SJSA1 (cell line): Measurements from ENCODE around the gene SV2A. TPM values are rescaled to one million over a fixed set of nuclear protein-coding genes. Genes with fewer than 3 reads are reported as not detected.

ENCODE experiments used
- DNase-seq, 2 experiments: peaks; one replicate each; pipeline ENCODE4 v3.0.0-alpha.2; 2015 to 2020; ENCODE audit warnings: low spot score in 2 of 2, low read depth in 1 of 2
- H3K27ac ChIP-seq: fragments of 250-450 bp; sonication (Bioruptor Pico); 2 replicates; pipeline ENCODE4 v1.5.1; 2020; ENCODE audit warnings: mild to moderate bottlenecking, moderate library complexity
- H3K27me3 ChIP-seq: fragments of 250-450 bp; sonication (Bioruptor Pico); replicated peaks from 2 replicates; pipeline ENCODE4 v1.5.1; 2020; ENCODE audit warnings: mild to moderate bottlenecking, moderate library complexity
- H3K36me3 ChIP-seq: fragments of 250-450 bp; sonication (Bioruptor Pico); 2 replicates; pipeline ENCODE4 v1.5.1; 2020; ENCODE audit warnings: mild to moderate bottlenecking
- H3K4me1 ChIP-seq: fragments of 250-450 bp; sonication (Bioruptor Pico); replicated peaks from 2 replicates; pipeline ENCODE4 v1.6.1; 2021; ENCODE audit warnings: mild to moderate bottlenecking
- H3K4me3 ChIP-seq: fragments of 250-450 bp; sonication (Bioruptor Pico); 2 replicates; pipeline ENCODE4 v1.5.1; 2020; ENCODE audit warnings: mild to moderate bottlenecking
- H3K9me3 ChIP-seq: fragments of 250-450 bp; sonication (Bioruptor Pico); replicated peaks from 2 replicates; pipeline ENCODE4 v1.5.1; 2020; ENCODE audit warnings: mild to moderate bottlenecking
- total RNA-seq: library from RNA; depleted of rRNA; stranded (reverse); fragments of >200 nt; shearing (Covaris generic); gene quantifications from 2 replicates; pipeline ENCODE4 v1.2.3, GENCODE V29; 2014

SV2A gene
- total RNA-seq, 1 experiment from 2014 or later = 17.8 TPM

GRCh38 chr1:149925345-149925744 lies 7.7 kb upstream of the SV2A start:
- H3K36me3 ChIP-seq = peaks cover 67% of the 10 kb centered on the region
- H3K9me3 ChIP-seq = no peaks in the 10 kb centered on the region
- no peaks in the 10 kb centered on the region for H3K27me3 ChIP-seq
- no peak overlapping the region for H3K27ac ChIP-seq
- H3K4me3 ChIP-seq = no peak overlapping the region
- no peak for DNase-seq
- H3K4me1 ChIP-seq = peaks cover 17% of the 10 kb centered on the region

GRCh38 chr1:149923626-149924025 lies 6.0 kb upstream of the SV2A start:
- Histone ChIP-seq H3K36me3 (peaks cover 56% of the 10 kb centered on the region), H3K9me3 (no peaks in the 10 kb centered on the region), H3K27ac (no peak overlapping the region), H3K27me3 (no peaks in the 10 kb centered on the region), H3K4me3 (no peak overlapping the region), H3K4me1 (peaks cover 16% of the 10 kb centered on the region)
- no peak for DNase-seq

GRCh38 chr1:149916898-149917252 lies 769 bp downstream of the SV2A start:
- peaks cover 8% of the 10 kb centered on the region for H3K4me1 ChIP-seq
- no peak overlapping the region for H3K27ac ChIP-seq
- no peak for DNase-seq
- H3K27me3 ChIP-seq = no peaks in the 10 kb centered on the region
- H3K4me3 ChIP-seq = peak overlapping the region; percentile 54; the same call in 1 of the 2 replicates
- H3K36me3 ChIP-seq = peaks cover 9% of the 10 kb centered on the region
- H3K9me3 ChIP-seq = no peaks in the 10 kb centered on the region

- no peak overlapping the region for H3K4me3 ChIP-seq
- peaks cover 8% of the 10 kb centered on the region for H3K4me1 ChIP-seq
- no peak overlapping the region for H3K27ac ChIP-seq
- peaks cover 3% of the 10 kb centered on the region for H3K36me3 ChIP-seq
- no peaks in the 10 kb centered on the region for H3K9me3 ChIP-seq
- no peaks in the 10 kb centered on the region for H3K27me3 ChIP-seq
- no peak for DNase-seq
Measured at GRCh38 chr1:149916193-149916897, 1.3 kb downstream of the SV2A start.

- no peak overlapping the region for H3K4me3 ChIP-seq
- no peaks in the 10 kb centered on the region for H3K27me3 ChIP-seq
- no peaks in the 10 kb centered on the region for H3K9me3 ChIP-seq
- DNase-seq = no peak
- H3K4me1 ChIP-seq = peaks cover 8% of the 10 kb centered on the region
- peaks cover 3% of the 10 kb centered on the region; the same call in 1 of the 2 replicates for H3K36me3 ChIP-seq
- no peak overlapping the region for H3K27ac ChIP-seq
Measured at GRCh38 chr1:149915429-149916192, 2.0 kb downstream of the SV2A start.

GRCh38 chr1:149914545-149914944 lies 3.1 kb downstream of the SV2A start:
- DNase-seq = no peak
- H3K9me3 ChIP-seq = no peaks in the 10 kb centered on the region
- H3K4me1 ChIP-seq = peaks cover 8% of the 10 kb centered on the region
- no peak overlapping the region for H3K27ac ChIP-seq
- H3K36me3 ChIP-seq = peaks cover 3% of the 10 kb centered on the region; the same call in 1 of the 2 replicates
- H3K4me3 ChIP-seq = no peak overlapping the region
- H3K27me3 ChIP-seq = no peaks in the 10 kb centered on the region

GRCh38 chr1:149906570-149907075 lies 11.0 kb downstream of the SV2A start:
- DNase-seq = no peak
- no peaks in the 10 kb centered on the region for H3K4me1 ChIP-seq
- H3K4me3 ChIP-seq = no peak overlapping the region
- H3K36me3 ChIP-seq = no peaks in the 10 kb centered on the region
- H3K27ac ChIP-seq = no peak overlapping the region
- no peaks in the 10 kb centered on the region for H3K27me3 ChIP-seq
- no peaks in the 10 kb centered on the region for H3K9me3 ChIP-seq

- H3K36me3 ChIP-seq = no peaks in the 10 kb centered on the region
- no peak for DNase-seq
- no peaks in the 10 kb centered on the region for H3K27me3 ChIP-seq
- no peak overlapping the region for H3K4me3 ChIP-seq
- no peaks in the 10 kb centered on the region for H3K9me3 ChIP-seq
- H3K4me1 ChIP-seq = peaks cover 8% of the 10 kb centered on the region
- H3K27ac ChIP-seq = no peak overlapping the region
Measured at GRCh38 chr1:149903836-149904491, 13.7 kb downstream of the SV2A start.

GRCh38 chr1:149899460-149900284 lies 18.0 kb downstream of the SV2A start, which contains the start of gene BOLA1:
Gene BOLA1 (plus strand): TSS chr1:149899568. CDS start chr1:149900060, 492 bp downstream.
- Histone ChIP-seq H3K27ac (peak within 1 kb of the TSS; percentile 5), H3K9me3 (no peaks in the 10 kb centered on the region)

GRCh38 chr1:149896575-149896974 lies 21.1 kb downstream of the SV2A start:
- Histone ChIP-seq H3K4me1 (peaks cover 15% of the 10 kb centered on the region), H3K27ac (no peak overlapping the region), H3K27me3 (no peaks in the 10 kb centered on the region), H3K4me3 (no peak overlapping the region), H3K9me3 (no peaks in the 10 kb centered on the region), H3K36me3 (no peaks in the 10 kb centered on the region)
- no peak for DNase-seq

More at GRCh38 chr1:149899460-149900284, 18.0 kb downstream of the SV2A start, which contains the start of gene BOLA1:
- Histone ChIP-seq H3K27me3 (no peaks in the 10 kb centered on the region), H3K36me3 (no peaks in the 10 kb centered on the region), H3K4me3 (peak within 1 kb of the TSS; percentile 41), H3K4me1 (peaks cover 8% of the 10 kb centered on the region)
- DNase-seq = peak; percentile 85 to 90

- Histone ChIP-seq H3K27me3 (no peaks in the 10 kb centered on the region), H3K36me3 (no peaks in the 10 kb centered on the region), H3K9me3 (no peaks in the 10 kb centered on the region), H3K4me1 (peaks cover 22% of the 10 kb centered on the region), H3K27ac (peak overlapping the region; percentile 80), H3K4me3 (peak overlapping the region; percentile 46)
- no peak for DNase-seq
Measured at GRCh38 chr1:149888999-149889289, 28.7 kb downstream of the SV2A start.

- no peaks in the 10 kb centered on the region for H3K9me3 ChIP-seq
- no peaks in the 10 kb centered on the region for H3K36me3 ChIP-seq
- peak overlapping the region; percentile 80 for H3K27ac ChIP-seq
- peaks cover 21% of the 10 kb centered on the region for H3K4me1 ChIP-seq
- H3K4me3 ChIP-seq = peak overlapping the region; percentile 46
- peak; percentile 89 to 97 for DNase-seq
- no peaks in the 10 kb centered on the region for H3K27me3 ChIP-seq
Measured at GRCh38 chr1:149888247-149888998, 29.2 kb downstream of the SV2A start.
